GM10248 (cell line): ENCODE results near the gene SMARCAD1.
"Not testable (repeated sequence)": the region's sequence is repeated elsewhere in the genome, so short reads cannot be mapped to it uniquely, and the experiment has no call there.

Experiments used
- CTCF ChIA-PET: fragments of 300-600 bp; sonication (Branson Sonifier 250); formaldehyde crosslinking; extraction: SDS; loops from one replicate; lab custom pipeline; 2021; ENCODE audit warnings: antibody characterized with exemption; lab: Yijun Ruan, JAX
- POLR2A ChIA-PET: fragments of 350-650 bp; sonication (Branson Sonifier 250); formaldehyde crosslinking; extraction: SDS; loops from one replicate; lab custom pipeline; 2020; ENCODE audit warnings: antibody characterized with exemption; lab: Yijun Ruan, JAX
- DNase-seq: peaks from one replicate; pipeline ENCODE4 v3.0.0; 2012; ENCODE audit errors: extremely low spot score
- CTCF ChIP-seq: IDR thresholded peaks from 2 replicates; pipeline ENCODE4 v1.5.1; 2012; ENCODE audit warnings: mild to moderate bottlenecking, low read depth; ENCODE audit errors: extremely low read depth, missing control alignments, control extremely low read depth

The SMARCAD1 gene

GRCh38 chr4:94325835-94326234 is 118.2 kb downstream of the SMARCAD1 start:
- ChIA-PET CTCF (no interaction called here), POLR2A (no interaction called here)
- no peak for TF ChIP-seq CTCF
- no peak for DNase-seq

GRCh38 chr4:94329933-94330332 is 122.3 kb downstream of the SMARCAD1 start:
- no peak for DNase-seq
- no peak for TF ChIP-seq CTCF
- POLR2A ChIA-PET: no interaction called here
- CTCF ChIA-PET: no interaction called here

GRCh38 chr4:94332983-94333590 is 125.4 kb downstream of the SMARCAD1 start:
- ChIA-PET POLR2A (no interaction called here), CTCF (interaction anchor here (1.1 to 1.3 kb wide), 4 partner anchors 8 to 74 kb away, joined by 3 to 4 read pairs (median 4); partner anchors contain the start of gene HPGDS)
- no peak for TF ChIP-seq CTCF
- no peak for DNase-seq

GRCh38 chr4:94333866-94334265 is 126.2 kb downstream of the SMARCAD1 start:
- CTCF ChIA-PET: interaction anchor here (0.9 to 1.1 kb wide), 2 partner anchors 12 to 18 kb away, joined by 3 read pairs; no protein-coding TSS in a partner anchor
- POLR2A ChIA-PET: no interaction called here
- no peak for DNase-seq
- TF ChIP-seq CTCF: no peak

- CTCF ChIA-PET: interaction anchor here (0.9 to 1.1 kb wide), 2 partner anchors 12 to 17 kb away, joined by 3 read pairs; no protein-coding TSS in a partner anchor
- TF ChIP-seq CTCF: no peak
- POLR2A ChIA-PET: no interaction called here
Measured at GRCh38 chr4:94334476-94334875, 126.8 kb downstream of the SMARCAD1 start.

GRCh38 chr4:94334962-94335361 is 127.3 kb downstream of the SMARCAD1 start:
- no peak for DNase-seq
- no peak for TF ChIP-seq CTCF
- ChIA-PET POLR2A (no interaction called here), CTCF (interaction anchor here (0.9 kb wide), 1 partner anchor 13 kb away, joined by 3 read pairs; no protein-coding TSS in a partner anchor)

More at GRCh38 chr4:94334476-94334875, 126.8 kb downstream of the SMARCAD1 start:
- DNase-seq: no peak

- no peak for DNase-seq
- POLR2A ChIA-PET: no interaction called here
- TF ChIP-seq CTCF: no peak
- CTCF ChIA-PET: no interaction called here
Measured at GRCh38 chr4:94336303-94336702, 128.6 kb downstream of the SMARCAD1 start.

- CTCF ChIA-PET, DNase-seq, POLR2A ChIA-PET: not testable (repeated sequence)
Measured at GRCh38 chr4:94336791-94337190, 129.1 kb downstream of the SMARCAD1 start.
